Brain microvascular endothelial cell (primary cell): Measurements from ENCODE around the gene SSX7.
"Not testable (repeated sequence)": the region's sequence is repeated elsewhere in the genome, so short reads cannot be mapped to it uniquely, and the experiment has no call there.

Experiments used
- DNase-seq: peaks from one replicate; pipeline ENCODE4 v3.0.0-alpha.2; 2020
- H3K27ac ChIP-seq: fragments of 250-450 bp; sonication (Bioruptor Pico); 2 replicates; pipeline ENCODE4 v1.5.1; 2020; ENCODE audit warnings: mild to moderate bottlenecking, moderate library complexity
- H3K27me3 ChIP-seq: fragments of 250-450 bp; sonication (Bioruptor Pico); replicated peaks from 2 replicates; pipeline ENCODE4 v1.5.1; 2020; ENCODE audit warnings: mild to moderate bottlenecking
- H3K36me3 ChIP-seq: fragments of 250-450 bp; sonication (Bioruptor Pico); replicated peaks from 2 replicates; pipeline ENCODE4 v1.5.1; 2020; ENCODE audit warnings: mild to moderate bottlenecking
- H3K4me3 ChIP-seq: 2 replicates; pipeline ENCODE4 v1.5.1; 2011; ENCODE audit warnings: low read depth, mild to moderate bottlenecking, control low read depth, low read length, moderate library complexity
- CTCF ChIP-seq: IDR thresholded peaks from 2 replicates; pipeline ENCODE4 v1.5.1; 2011; ENCODE audit warnings: low read depth, mild to moderate bottlenecking, moderate library complexity, low read length, control low read depth, inconsistent platforms; ENCODE audit errors: missing control alignments
- in situ Hi-C: cut with HindIII; loops from 2 replicates; pipeline ENCODE4 v1.10.0; 2017; ENCODE audit warnings: low sequenced_read_pairs, low pct_ligation_motif_present

The SSX7 gene

GRCh38 chrX:52654800-52655199 is at the start of gene SSX7:
Gene SSX7, minus strand, starts transcription at chrX:52654900. Its CDS starts 1,428 bp downstream, at chrX:52653472.
- H3K27me3 ChIP-seq, H3K27ac ChIP-seq, in situ Hi-C loops, H3K36me3 ChIP-seq, H3K4me3 ChIP-seq, DNase-seq: not testable (repeated sequence)

GRCh38 chrX:52692034-52692433 is 37.3 kb upstream of the SSX7 start:
- H3K27ac ChIP-seq, H3K36me3 ChIP-seq, DNase-seq, H3K27me3 ChIP-seq, H3K4me3 ChIP-seq, in situ Hi-C loops: not testable (repeated sequence)

GRCh38 chrX:52662218-52662617 is 7.5 kb upstream of the SSX7 start:
- H3K36me3 ChIP-seq, in situ Hi-C loops, H3K27ac ChIP-seq, H3K4me3 ChIP-seq, H3K27me3 ChIP-seq, DNase-seq: not testable (repeated sequence)

GRCh38 chrX:52655475-52655874 is 775 bp upstream of the SSX7 start:
- H3K27ac ChIP-seq, H3K36me3 ChIP-seq, H3K4me3 ChIP-seq, DNase-seq, H3K27me3 ChIP-seq, in situ Hi-C loops: not testable (repeated sequence)

- in situ Hi-C loops, DNase-seq, H3K36me3 ChIP-seq, H3K4me3 ChIP-seq, H3K27ac ChIP-seq, H3K27me3 ChIP-seq: not testable (repeated sequence)
Observed at GRCh38 chrX:52650676-52651075, 4.0 kb downstream of the SSX7 start.

GRCh38 chrX:52648956-52649355 is 5.7 kb downstream of the SSX7 start:
- H3K27ac ChIP-seq, H3K27me3 ChIP-seq, DNase-seq, H3K4me3 ChIP-seq, in situ Hi-C loops, H3K36me3 ChIP-seq: not testable (repeated sequence)

GRCh38 chrX:52628483-52628882 is 26.2 kb downstream of the SSX7 start:
- H3K4me3 ChIP-seq, H3K36me3 ChIP-seq, DNase-seq, in situ Hi-C loops, H3K27me3 ChIP-seq, H3K27ac ChIP-seq: not testable (repeated sequence)

GRCh38 chrX:52620661-52621060 is 34.0 kb downstream of the SSX7 start:
- H3K4me3 ChIP-seq, H3K27ac ChIP-seq, H3K36me3 ChIP-seq, DNase-seq, in situ Hi-C loops, H3K27me3 ChIP-seq: not testable (repeated sequence)

- no peak overlapping the region for H3K27ac ChIP-seq
- TF ChIP-seq CTCF = no peak
- in situ Hi-C loops = no loop called here
Observed at GRCh38 chrX:52608961-52609360, 45.7 kb downstream of the SSX7 start.

GRCh38 chrX:52603151-52603550 is 51.5 kb downstream of the SSX7 start:
- DNase-seq, H3K4me3 ChIP-seq, H3K27me3 ChIP-seq, in situ Hi-C loops, H3K36me3 ChIP-seq, H3K27ac ChIP-seq: not testable (repeated sequence)

More at GRCh38 chrX:52608961-52609360, 45.7 kb downstream of the SSX7 start:
- DNase-seq = no peak
- Histone ChIP-seq H3K36me3 (no peaks in the 10 kb centered on the region), H3K27me3 (no peaks in the 10 kb centered on the region), H3K4me3 (no peak overlapping the region)

GRCh38 chrX:52598886-52599285 is 55.8 kb downstream of the SSX7 start:
- DNase-seq = no peak
- H3K27me3 ChIP-seq = no peaks in the 10 kb centered on the region
- H3K27ac ChIP-seq = no peak overlapping the region
- in situ Hi-C loops = no loop called here
- no peak overlapping the region for H3K4me3 ChIP-seq
- no peak for TF ChIP-seq CTCF
- H3K36me3 ChIP-seq = no peaks in the 10 kb centered on the region
